DOHH2 (cell line): ENCODE results near the gene CARNS1.

ENCODE experiments used
- EZH2phosphoT487 ChIP-seq: fragments of 200-600 bp; sonication (generic); IDR thresholded peaks from 2 replicates; pipeline ENCODE4 v1.6.1; 2017; ENCODE audit warnings: borderline replicate concordance, mild to moderate bottlenecking, antibody characterized with exemption, low read length, moderate library complexity, mixed read lengths
- TF ChIP-seq, protein P1 (sequence below): fragments of 200-600 bp; sonication (generic); IDR thresholded peaks from one replicate; pipeline ENCODE4 v1.5.1; 2014; ENCODE audit warnings: antibody characterized with exemption, mild to moderate bottlenecking, low read depth, low read length; ENCODE audit not compliant: poor library complexity, severe bottlenecking

DNA sequence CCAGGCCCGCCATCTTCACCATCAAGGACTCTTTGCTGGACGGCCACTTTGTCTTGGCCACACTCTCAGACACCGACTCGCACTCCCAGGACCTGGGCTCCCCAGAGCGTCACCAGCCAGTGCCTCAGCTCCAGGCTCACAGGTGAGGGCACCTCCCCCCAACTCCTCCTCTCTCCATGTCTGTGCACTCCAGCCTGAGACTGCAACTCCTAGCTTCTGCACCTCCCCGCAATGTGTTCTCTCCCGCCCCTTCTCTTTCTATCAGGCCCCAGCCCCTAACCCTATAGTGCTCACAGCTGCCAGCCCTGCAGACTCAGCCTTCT is 19.3 kb upstream of the CARNS1 start:
- TF ChIP-seq, protein P1, sequence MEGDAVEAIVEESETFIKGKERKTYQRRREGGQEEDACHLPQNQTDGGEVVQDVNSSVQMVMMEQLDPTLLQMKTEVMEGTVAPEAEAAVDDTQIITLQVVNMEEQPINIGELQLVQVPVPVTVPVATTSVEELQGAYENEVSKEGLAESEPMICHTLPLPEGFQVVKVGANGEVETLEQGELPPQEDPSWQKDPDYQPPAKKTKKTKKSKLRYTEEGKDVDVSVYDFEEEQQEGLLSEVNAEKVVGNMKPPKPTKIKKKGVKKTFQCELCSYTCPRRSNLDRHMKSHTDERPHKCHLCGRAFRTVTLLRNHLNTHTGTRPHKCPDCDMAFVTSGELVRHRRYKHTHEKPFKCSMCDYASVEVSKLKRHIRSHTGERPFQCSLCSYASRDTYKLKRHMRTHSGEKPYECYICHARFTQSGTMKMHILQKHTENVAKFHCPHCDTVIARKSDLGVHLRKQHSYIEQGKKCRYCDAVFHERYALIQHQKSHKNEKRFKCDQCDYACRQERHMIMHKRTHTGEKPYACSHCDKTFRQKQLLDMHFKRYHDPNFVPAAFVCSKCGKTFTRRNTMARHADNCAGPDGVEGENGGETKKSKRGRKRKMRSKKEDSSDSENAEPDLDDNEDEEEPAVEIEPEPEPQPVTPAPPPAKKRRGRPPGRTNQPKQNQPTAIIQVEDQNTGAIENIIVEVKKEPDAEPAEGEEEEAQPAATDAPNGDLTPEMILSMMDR = no peak
- no peak for TF ChIP-seq EZH2phosphoT487
